GM20431 (cell line): ENCODE measurements around the gene MRPL10.

Experiments
- in situ Hi-C: fragments of 300-500 bp; cut with MseI, MboI; formaldehyde crosslinking; loops from one replicate; pipeline ENCODE4 v1.15.0; 2020; ENCODE audit warnings: low sequenced_read_pairs; ENCODE audit not compliant: unreplicated experiment

Gene MRPL10

DNA sequence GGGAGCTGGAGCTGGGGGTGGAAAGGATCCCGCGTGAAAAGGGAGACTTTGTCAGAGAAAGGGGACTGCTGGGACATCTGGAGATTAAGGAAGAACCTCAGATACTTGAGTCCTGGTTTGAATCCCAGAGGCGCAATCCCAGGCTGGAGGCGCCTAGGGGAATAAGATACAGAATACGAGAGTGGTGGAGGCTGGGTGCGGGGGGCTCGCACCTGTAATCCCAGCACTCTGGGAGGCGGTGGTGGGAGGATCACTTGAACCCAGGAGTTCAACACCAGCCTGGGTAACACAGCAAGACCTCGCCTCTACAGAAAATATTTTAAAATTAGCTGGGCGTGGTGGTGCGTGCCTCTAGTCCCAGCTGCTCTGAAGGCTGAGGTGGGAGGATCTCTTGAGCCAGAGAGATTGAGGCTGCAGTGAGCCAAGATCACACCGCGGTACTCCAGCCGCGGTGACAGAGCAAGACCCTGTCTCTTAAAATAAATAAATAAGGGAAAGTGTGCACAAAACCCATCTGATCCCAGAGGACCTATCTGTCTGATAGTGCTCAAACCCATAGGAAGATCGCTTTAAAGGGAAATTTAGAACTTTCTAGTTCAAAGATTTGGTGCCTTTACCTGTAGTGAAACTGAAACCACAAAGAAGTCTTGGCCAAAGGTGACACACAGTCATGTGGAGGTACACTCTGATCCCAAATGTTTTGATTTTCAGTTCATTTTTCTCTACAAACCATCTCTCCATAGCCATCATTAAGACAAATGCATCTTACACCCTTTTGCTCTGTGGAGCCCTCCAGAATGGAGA is 10.3 kb upstream of the MRPL10 start:
- in situ Hi-C loops, result loop anchor here (5.0 kb wide), 1 partner anchor 46 kb away; no protein-coding TSS in a partner anchor

DNA sequence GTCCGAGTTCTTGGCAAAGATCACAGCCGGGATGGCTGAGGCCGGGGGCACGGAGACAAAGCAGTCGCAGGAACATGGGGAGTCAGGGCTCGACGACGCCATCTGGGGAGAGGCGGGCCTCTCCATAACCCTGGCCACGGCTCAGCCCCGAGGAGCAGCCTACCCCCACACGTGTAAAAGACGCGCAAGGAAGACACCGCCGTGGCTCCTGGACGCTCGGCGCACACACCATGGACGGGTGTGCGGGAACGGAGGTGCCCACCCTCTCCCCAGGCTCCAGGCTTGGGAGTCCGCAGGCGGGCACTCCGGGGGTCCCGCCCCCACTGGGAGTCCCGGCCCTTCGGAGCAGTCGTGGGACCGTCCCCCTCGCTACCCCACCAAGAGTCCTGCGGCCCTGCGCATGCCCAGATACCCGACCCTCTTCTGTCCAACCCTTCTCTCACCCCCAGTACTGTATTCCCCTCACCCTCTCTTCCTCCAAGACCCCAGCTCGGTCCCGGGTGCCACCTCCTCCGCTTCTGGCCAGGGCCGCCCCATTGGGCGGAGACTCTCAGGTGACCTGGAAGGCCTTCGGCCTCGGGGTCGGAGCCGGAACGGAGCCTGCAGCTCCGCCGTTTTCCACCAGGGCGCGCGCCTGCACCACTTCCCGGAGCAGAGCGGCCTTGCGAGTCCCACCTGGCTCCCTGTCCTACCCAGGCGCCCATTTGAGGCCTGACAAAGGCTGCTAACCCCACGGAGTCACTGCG is 9.6 kb upstream of the MRPL10 start, which contains the start of gene SCRN2:
Gene SCRN2 (minus strand): TSS at position 532 of the 746 bp plus-strand sequence. CDS start 430 bp downstream, at position 102.
- in situ Hi-C loops, result loop anchor here (5.0 kb wide), 1 partner anchor 46 kb away; no protein-coding TSS in a partner anchor

DNA sequence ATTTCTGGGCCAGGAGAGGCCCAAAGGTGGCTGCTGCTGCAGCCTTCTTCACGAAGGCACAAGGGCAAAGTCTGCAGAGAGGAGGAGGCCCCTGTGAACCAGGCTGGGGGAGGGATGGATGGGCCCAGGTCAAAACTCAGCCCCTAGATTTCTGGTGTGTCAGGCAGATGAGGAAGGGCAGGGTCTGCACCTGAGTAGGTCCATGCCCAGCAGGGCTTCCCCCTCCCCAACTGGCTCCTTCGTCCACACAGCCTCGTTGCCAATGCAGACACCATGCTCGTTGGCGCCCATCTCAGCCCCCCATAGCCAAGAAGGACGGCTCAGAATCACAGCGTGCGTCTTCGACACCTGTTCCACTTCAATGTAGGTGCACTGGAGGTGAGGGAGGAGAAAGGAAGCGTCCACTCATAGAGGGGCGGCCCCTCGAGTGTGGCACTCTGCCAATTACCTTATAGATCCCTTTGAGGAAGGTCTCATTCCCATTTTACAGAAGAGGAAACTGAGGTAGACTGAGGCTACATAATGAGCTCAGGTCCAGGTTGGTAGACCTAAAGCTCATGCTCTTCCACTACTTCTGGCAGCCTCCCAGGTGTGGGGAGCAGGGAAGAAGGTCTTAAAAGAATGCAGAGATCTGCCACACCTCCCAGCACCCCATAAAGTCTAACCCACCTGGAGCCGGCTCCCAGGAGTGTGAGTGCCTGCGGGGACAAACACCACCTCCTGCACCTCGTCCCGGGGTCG is 8.8 kb upstream of the MRPL10 start:
- in situ Hi-C loops, result loop anchor here (5.0 kb wide), 1 partner anchor 47 kb away; no protein-coding TSS in a partner anchor

DNA sequence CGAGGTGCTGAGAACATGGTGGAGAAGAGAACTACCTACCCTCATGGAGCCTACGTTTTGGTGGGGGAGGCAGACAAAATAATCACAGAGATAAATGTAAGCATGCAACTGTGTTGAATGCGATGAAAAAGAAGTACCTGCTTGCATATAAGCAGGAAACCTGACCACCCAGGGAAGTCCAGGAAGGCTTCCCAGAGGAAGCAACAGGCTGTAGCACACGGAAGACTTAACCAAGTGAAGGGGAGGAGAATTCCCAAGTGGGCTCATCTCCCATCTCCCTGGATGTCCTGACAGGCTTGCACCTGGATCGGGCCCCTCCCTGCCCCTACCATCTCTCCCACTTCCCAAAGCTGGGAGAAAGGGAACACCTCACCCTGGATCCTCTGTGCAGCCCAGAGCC is 7.7 kb upstream of the MRPL10 start:
- in situ Hi-C loops, result no loop called here

DNA sequence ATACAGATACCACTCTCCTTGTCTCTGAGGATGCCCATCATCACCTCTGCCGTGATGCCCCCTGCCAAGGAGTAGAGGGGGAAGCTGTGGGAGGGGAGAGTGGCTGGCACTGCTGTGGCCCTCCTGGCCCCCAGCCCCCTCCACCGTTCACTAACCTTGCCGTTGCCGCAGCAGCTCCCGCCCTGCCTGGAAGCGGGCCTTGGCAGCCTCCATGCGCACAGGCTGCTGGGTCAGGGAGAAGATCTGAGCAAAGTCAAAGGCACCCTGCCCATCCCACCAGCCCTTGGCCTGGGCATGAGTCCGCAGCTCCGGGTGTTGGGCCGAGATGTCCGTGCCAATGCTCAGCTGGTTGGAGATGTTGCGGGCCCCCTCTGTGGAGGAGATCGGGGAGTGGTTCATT is 7.3 kb upstream of the MRPL10 start:
- in situ Hi-C loops, result no loop called here

DNA sequence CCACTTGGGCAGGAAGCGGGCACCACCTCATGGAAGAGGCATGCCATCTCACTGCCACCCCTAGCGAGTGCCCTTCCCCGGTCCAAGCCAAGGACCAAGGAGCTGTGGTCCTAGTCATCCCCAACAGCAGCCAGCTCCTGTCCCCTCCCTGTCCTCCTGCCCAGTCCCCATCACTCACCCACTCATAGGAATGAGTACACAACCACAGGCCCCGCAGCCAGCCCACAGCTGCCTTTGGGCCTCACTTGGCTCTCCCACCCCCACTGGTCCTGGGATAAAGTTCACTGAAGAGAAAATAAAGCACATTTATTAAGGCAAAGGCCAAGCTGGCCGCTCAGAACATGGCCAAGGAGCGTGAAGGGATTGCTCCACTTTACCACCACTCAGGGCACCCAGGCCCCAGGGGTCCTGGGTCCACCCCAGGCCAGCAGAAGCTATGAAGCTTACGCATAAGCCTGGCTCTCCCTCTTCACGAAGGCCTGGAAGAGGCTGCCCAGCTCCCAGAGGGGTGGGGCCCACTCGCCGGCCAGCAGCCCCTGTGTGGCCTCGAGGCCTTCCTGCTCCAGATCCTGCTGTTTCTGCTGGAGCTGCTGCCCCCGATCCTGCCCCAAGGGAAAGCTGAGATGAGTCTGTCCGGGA is 6.2 kb upstream of the MRPL10 start:
- in situ Hi-C loops, result no loop called here

DNA sequence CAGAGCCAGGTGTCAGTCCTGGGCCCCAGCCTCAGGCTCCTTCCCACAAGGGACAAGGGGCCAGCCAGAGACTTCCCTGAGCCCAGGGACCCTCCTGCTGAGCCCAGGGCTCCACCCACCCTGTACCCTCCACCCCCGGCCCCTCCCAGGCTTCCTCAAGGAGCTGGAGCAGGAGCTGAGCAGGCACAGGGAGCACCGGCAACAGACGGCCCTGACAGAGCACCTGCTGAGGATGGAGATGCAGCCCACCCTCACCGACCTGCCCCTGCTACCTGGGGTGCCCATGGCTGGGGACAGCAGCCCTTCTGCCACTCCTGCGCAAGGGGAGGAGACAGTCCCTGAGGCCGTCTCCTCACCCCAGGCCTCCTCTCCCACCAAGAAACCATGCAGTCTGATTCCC is 5.3 kb upstream of the MRPL10 start:
- in situ Hi-C loops, result no loop called here

DNA sequence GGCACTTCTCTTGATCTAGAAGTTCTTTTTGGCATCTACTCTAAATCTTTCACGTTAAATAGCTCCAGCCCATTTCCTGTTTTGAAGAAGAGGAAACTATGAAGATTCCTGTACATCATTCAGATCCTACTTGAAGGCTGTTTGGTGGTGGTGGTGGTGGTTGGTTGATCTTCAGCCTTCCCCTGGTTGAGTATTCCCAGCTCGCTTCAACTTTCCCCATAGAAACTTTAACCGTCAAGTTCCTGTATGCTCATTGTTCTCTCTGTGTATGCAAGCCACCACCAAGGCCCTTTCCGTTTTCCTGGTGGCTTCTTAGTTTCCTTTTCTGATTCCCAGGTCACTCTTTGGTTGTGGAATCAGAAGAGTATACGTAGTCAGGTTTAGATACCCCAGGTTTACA is 3.4 kb upstream of the MRPL10 start:
- in situ Hi-C loops, result no loop called here

DNA sequence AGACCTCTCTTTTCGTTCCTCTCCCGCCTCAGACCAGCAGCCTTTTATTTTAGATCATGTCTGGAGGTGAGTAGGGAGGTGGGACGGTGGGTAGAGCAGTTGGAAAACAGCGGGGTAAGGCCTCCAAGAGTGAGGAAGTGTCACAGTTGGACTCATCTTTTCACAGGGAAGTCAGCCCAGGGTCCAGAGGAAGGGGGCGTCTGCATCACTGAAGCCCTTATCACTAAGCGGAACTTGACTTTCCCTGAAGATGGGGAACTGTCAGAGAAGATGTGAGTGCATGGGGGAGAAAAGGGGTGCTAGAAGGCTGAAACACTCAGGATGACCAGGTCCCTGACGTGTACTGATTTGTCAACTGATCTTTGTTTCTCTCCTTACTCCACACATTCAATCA is 590 bp upstream of the MRPL10 start:
- in situ Hi-C loops, result no loop called here

DNA sequence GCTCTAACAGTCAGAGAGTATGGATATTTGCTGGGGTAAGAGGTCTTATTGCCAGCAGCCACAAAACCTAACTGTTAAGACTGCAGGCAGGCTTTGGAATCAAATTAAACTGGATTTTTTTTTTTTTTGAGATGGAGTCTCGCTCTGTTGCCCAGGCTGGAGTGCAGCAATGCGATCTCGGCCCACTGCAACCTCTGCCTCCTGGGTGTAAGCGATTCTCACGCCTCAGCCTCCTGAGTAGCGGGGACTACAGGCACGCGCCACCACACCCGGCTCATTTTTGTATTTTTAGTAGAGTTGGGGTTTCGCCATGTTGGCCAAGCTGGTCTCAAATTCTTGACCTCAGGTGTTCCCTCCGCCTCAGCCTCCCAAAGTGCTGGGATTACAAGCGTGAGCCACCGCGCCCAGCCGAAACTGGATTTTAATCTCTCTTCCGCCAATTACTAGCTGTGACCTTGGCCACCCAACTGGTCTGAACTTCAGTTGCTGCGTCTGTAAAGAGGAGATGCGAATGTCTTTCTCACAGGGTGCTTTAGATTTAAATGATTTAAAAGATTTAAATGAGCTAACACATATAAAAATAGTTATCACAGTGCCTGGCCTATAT is 842 bp downstream of the MRPL10 start:
- in situ Hi-C loops, result no loop called here

DNA sequence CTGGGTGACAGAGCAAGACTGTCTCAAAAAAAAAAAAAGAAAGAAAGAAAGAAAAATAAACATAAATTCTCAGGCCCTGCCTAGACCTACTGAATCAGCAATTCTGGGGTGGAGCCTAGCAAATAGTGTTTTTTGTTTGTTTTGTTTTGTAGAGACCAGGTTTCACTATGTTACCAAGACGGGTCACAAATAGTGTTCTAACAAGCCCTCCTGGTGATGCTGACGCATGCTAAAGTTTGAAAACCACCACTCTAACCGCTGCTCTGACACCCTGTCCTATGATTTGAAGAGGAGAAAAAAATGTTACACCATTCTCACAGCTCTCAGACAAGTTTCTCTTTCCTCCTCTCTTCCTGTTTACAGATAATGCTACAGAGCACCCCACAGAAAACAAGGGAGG is 1.5 kb downstream of the MRPL10 start:
- in situ Hi-C loops, result no loop called here

DNA sequence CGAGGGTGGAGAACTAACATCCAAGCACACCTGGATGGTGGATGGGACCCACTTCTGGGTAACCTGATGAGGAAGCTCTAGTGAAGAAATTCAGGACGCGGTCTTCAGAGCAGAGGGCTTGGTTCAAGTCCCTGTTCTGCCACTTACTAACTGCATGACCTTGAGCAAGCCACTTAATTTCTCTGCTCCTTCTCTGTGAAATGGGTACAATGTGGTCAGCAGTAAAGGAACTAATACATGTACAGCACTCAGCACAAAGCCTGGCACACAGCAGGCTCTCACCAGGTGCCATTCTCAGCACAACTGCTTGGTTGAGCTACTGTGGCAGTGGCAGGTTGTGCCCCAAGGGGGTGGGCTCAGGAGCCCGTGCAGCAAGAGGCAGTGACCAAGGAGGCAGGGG is 7.8 kb downstream of the MRPL10 start:
- in situ Hi-C loops, result no loop called here

DNA sequence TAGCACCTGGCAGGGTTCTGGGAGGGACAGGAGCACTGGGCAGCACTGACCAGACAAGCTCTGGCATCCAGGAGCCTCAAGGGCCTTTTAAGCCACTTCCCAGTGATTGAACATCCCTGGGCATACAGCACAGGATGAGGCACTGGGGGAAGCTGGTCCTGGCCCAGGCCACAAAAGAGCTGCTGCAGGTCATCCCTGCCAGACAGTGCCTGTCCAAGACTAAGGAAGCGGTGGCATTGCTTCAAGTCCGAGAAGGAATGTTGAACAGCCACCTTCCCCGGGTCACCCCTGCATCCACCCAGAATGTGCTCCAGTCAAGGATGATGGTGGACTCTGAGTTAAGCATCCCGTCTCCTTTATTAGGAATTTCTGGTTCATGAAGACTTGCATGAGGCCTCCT is 8.6 kb downstream of the MRPL10 start:
- in situ Hi-C loops, result no loop called here

DNA sequence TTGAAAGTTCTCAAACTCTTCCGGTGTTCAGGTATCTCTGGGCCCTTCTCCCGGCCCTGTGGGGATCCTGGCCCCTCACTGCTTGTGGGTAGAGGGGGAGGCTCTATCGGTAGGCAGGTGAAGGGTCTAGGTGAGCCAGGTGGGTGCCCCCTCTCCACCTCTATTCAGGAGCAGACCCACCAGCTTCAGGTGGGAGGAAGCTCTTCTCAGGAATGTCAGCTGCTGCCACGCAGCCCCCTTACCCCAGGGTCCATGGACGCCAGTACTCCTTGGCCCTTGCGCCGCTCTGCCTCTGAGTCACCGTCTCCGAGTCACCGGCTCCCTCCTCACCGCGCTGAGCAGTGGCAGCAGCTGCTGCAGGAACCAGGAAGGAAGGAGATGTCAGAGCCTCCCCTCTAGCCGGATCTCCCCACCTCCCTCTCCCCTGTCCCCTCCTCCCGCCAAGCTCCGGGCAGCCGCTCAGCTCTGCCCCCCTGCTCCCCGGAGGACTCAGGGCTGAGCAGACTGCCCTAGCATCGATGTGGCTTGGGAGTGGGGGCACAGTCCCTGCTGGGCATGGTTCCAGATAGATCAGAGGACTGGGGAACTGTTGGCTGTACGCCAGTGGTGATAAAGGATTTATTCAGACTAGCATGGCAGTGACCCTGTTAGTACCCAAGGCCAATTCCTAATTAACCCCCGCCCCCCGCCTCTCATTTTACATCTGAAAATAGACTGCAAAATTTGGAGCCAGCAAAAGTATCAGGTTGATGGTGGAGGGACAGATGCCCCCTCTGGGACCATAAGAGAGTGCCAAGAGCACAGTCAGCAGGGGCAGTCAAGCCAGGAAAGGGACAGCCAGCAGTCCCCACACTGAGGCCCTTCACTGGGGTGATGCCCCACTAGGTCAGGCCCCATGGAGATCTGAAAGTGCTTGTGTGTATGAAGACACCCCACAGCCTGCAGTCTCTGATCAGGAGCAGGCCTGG is 9.6 kb downstream of the MRPL10 start, which contains the start of gene OSBPL7:
Gene OSBPL7 (minus strand): TSS at position 371 of the 968 bp plus-strand sequence. CDS start 1,516 bp downstream, outside the sequence.
- in situ Hi-C loops, result no loop called here

DNA sequence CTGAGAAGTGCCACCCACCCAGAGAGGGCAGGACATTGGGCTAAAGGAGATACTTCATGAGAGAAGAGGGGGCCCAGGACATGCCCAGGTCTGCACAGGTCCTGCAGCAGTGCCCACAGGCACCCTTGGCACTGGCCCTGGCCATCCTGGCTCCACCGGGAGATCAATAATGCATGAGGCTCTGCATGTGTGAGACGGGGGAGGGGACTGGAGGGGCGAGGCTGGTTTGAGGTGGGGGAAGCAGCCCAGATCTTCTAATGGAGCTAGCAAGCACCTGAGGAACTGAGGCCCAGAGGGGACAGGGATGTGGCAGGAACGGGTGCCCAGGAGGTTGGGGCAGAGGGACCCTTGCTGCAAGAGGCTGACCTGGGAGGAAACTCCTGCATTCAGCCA is 10.3 kb downstream of the MRPL10 start:
- in situ Hi-C loops, result no loop called here

DNA sequence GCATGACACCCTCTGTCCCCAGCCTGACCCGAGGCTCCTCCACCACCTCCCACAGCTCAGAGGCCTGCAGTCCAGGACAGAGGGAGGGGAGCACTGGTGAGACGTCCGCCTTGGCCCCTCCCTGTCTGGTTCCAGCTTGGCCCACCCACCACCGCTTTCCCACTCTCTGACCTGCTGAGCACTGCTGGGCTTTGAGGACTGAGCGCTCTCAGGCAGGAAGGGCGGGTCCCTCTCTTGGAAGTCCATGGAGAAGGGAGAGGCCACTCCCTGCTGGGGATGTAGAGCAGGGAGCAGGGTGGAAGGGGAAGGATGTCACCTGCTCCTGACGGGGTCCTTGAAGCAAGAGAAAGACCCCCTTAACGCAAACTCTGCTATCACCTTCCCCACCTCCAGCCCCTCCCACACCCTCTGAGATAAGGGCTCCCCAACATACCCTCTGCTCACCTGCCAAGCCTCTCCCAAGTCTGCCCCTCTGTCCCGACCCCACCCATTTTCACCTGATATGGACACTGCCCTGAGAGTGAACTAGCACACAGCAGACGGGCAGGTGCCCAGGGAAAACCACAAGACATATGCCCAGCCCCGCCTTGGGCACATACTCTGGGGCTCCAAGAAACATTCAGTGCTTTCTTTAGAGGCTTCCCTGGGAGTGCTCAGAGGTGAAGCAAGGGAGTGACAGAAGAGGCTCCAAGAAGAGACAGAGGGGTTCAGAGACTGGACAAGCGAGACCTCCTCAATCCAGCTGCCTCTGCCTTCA is 11.1 kb downstream of the MRPL10 start:
- in situ Hi-C loops, result no loop called here

DNA sequence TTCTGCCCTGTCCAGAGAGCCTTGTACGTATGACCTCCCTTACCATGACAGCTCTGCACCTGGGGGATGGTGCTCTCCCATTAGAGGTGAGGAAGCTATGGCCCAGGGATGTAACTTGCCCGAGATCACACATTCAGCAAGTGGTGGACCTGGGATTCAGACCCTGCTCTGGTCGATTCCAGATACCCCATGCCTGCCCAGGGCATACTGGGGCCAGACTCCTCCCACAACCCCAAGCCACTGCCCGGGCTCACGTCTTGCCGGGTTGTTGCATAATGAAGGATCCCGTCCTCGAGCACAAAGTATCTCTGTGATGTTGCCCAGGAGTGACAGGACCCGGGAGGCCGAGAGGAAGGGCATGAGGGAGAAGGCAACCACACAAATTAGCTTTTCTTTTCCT is 11.9 kb downstream of the MRPL10 start:
- in situ Hi-C loops, result no loop called here
